HCT116 (cell line): ENCODE results near the gene TENT4A. TPM values are rescaled to one million over a fixed set of nuclear protein-coding genes. Genes with fewer than 3 reads are reported as not detected.

Experiments
- ATAC-seq: fragments of 200-7000 bp; cut with Tn5 transposase; 2 replicates; pipeline ENCODE4 v1.9.1; 2020; ENCODE audit warnings: mild to moderate bottlenecking, moderate library complexity
- BruUV-seq: library from RNA; stranded (reverse); fragments of 400-500 nt; replicated peaks from 2 replicates; lab custom pipeline; 2021; lab: Mats Ljungman, UMichigan
- CTCF ChIA-PET: fragments of 300-600 bp; sonication (Branson Sonifier 250); formaldehyde crosslinking; loops from one replicate; lab custom pipeline; 2021; ENCODE audit warnings: antibody characterized with exemption; lab: Charles Lee
- POLR2A ChIA-PET: fragments of 300-600, 350-600 bp; sonication (Branson Sonifier 250); formaldehyde crosslinking; loops from one replicate; lab custom pipeline; 2021; ENCODE audit warnings: antibody characterized with exemption; lab: Charles Lee
- RAD21 ChIA-PET, 2 experiments: fragments of 300-600 bp; sonication (Branson Sonifier 250); formaldehyde crosslinking; loops; one replicate each; lab custom pipeline; 2023; ENCODE audit warnings: low total read pairs in 2 of 2; ENCODE audit not compliant: uncharacterized antibody in 2 of 2, unreplicated experiment in 2 of 2, low non-redundant PET in 1 of 2; lab: Charles Lee
- DNase-seq: peaks from one replicate; pipeline ENCODE4 v3.0.0-alpha.2; 2010; ENCODE audit warnings: low read depth, low spot score
- H2AFZ ChIP-seq: fragments of 200-600 bp; shearing (Covaris generic), sonication (generic); 2 replicates; pipeline ENCODE4 v1.6.1; 2017; ENCODE audit warnings: low read depth, mixed run types, mixed read lengths, antibody characterized with exemption, low read length; ENCODE audit not compliant: poor library complexity, severe bottlenecking
- H3K27ac ChIP-seq: 2 replicates; pipeline ENCODE4 v1.5.1; 2012; ENCODE audit warnings: low read depth, low read length
- H3K27me3 ChIP-seq: fragments of 200-600 bp; sonication (generic); 2 replicates; pipeline ENCODE4 v1.6.1; 2016; ENCODE audit warnings: mixed run types, low read length, mixed read lengths; ENCODE audit not compliant: insufficient read depth
- H3K36me3 ChIP-seq, 2 experiments: fragments of 200-500 bp in 1 of 2; fragments of 200-600 bp in 1 of 2; sonication (Bioruptor generic) in 1 of 2; sonication (generic) in 1 of 2; 2 replicates each; pipeline versions ENCODE4 v1.5.1 to v1.6.1; 2014 to 2016; ENCODE audit warnings: low read length in 2 of 2, inconsistent platforms in 1 of 2, mixed read lengths in 1 of 2, mixed run types in 1 of 2; ENCODE audit not compliant: insufficient read depth in 2 of 2, control insufficient read depth in 1 of 2
- H3K4me1 ChIP-seq, 2 experiments: fragments of 200-600 bp in 1 of 2; sonication (generic) in 1 of 2; 2 replicates each; pipeline versions ENCODE4 v1.5.1 to v1.6.1; 2012 to 2017; ENCODE audit warnings: low read length in 2 of 2, inconsistent platforms in 1 of 2, mild to moderate bottlenecking in 1 of 2, mixed read lengths in 1 of 2, mixed run types in 1 of 2, moderate library complexity in 1 of 2; ENCODE audit not compliant: insufficient read depth in 2 of 2, control insufficient read depth in 1 of 2
- H3K4me2 ChIP-seq: fragments of 200-600 bp; sonication (generic); 2 replicates; pipeline ENCODE4 v1.6.1; 2017; ENCODE audit warnings: mixed run types, low read length, mixed read lengths
- H3K4me3 ChIP-seq, 2 experiments: fragments of 200-600 bp in 1 of 2; sonication (generic) in 1 of 2; replicated peaks in 1 of 2; 2 replicates each; pipeline ENCODE4 v1.5.1; 2011 to 2016; ENCODE audit warnings: low read length in 2 of 2, control low read depth in 1 of 2, low read depth in 1 of 2, mild to moderate bottlenecking in 1 of 2, mixed read lengths in 1 of 2, mixed run types in 1 of 2
- H3K79me2 ChIP-seq: fragments of 200-600 bp; sonication (generic); 2 replicates; pipeline ENCODE4 v1.6.1; 2017; ENCODE audit warnings: mild to moderate bottlenecking, mixed run types, low read length, moderate library complexity, mixed read lengths; ENCODE audit not compliant: insufficient read depth
- H3K9ac ChIP-seq: fragments of 200-600 bp; sonication (generic); 2 replicates; pipeline ENCODE4 v1.6.1; 2016; ENCODE audit warnings: low read length, mixed read lengths
- H3K9me2 ChIP-seq: fragments of 200-600 bp; sonication (generic), shearing (Covaris generic); 2 replicates; pipeline ENCODE4 v1.6.1; 2017; ENCODE audit warnings: mixed run types, mild to moderate bottlenecking, moderate library complexity; ENCODE audit not compliant: insufficient read depth
- H3K9me3 ChIP-seq, 2 experiments: fragments of 200-500 bp in 1 of 2; fragments of 200-600 bp in 1 of 2; sonication (Bioruptor generic) in 1 of 2; sonication (generic) in 1 of 2; 2 replicates each; pipeline ENCODE4 v1.6.1; 2014 to 2017; ENCODE audit warnings: low read length in 2 of 2, mixed read lengths in 2 of 2, inconsistent platforms in 1 of 2, low read depth in 1 of 2, mild to moderate bottlenecking in 1 of 2, mixed run types in 1 of 2, moderate library complexity in 1 of 2; ENCODE audit not compliant: control insufficient read depth in 1 of 2, insufficient read depth in 1 of 2
- H4K20me1 ChIP-seq: fragments of 200-600 bp; sonication (generic), shearing (Covaris generic); 2 replicates; pipeline ENCODE4 v1.6.1; 2017; ENCODE audit warnings: mixed run types, mild to moderate bottlenecking, moderate library complexity; ENCODE audit not compliant: insufficient read depth
- CEBPB ChIP-seq: IDR thresholded peaks from 2 replicates; pipeline ENCODE4 v1.6.1; 2012; ENCODE audit warnings: low read depth
- EGR1 ChIP-seq: IDR thresholded peaks from 2 replicates; pipeline ENCODE4 v1.6.1; 2012; ENCODE audit warnings: low read depth
- EZH2phosphoT487 ChIP-seq: fragments of 200-600 bp; IDR thresholded peaks from 2 replicates; pipeline ENCODE4 v1.6.1; 2018; ENCODE audit warnings: antibody characterized with exemption, borderline replicate concordance
- FOSL1 ChIP-seq: IDR thresholded peaks from 2 replicates; pipeline ENCODE4 v1.6.1; 2012; ENCODE audit warnings: low read depth
- SP1 ChIP-seq: IDR thresholded peaks from 2 replicates; pipeline ENCODE4 v1.6.1; 2012; ENCODE audit warnings: low read depth
- YY1 ChIP-seq: IDR thresholded peaks from 2 replicates; pipeline ENCODE4 v1.6.1; 2011; ENCODE audit warnings: low read length, low read depth, moderate library complexity, mild to moderate bottlenecking; ENCODE audit not compliant: insufficient replicate concordance; ENCODE audit errors: extremely low read depth
- ZFX ChIP-seq: fragments of 450-650 bp; IDR thresholded peaks from 2 replicates; pipeline ENCODE4 v1.6.1; 2017
- ZNF274 ChIP-seq: fragments of 200-500 bp; sonication (Bioruptor generic); IDR thresholded peaks from 2 replicates; pipeline ENCODE4 v1.6.1; 2014; ENCODE audit warnings: mild to moderate bottlenecking, low read depth, low read length, inconsistent platforms
- intact Hi-C: fragments of 100-400 bp; cut with micrococcal nuclease; formaldehyde crosslinking; loops from 2 replicates; pipeline ENCODE4 v1.10.0; 2022
- total RNA-seq: library from RNA; stranded (reverse); gene quantifications from one replicate; pipeline ENCODE4 v1.2.1, GENCODE V29; 2021; ENCODE audit not compliant: unreplicated experiment
- TF ChIP-seq, protein P1 (sequence below): IDR thresholded peaks from 2 replicates; pipeline ENCODE4 v1.6.1; 2012
- TF ChIP-seq, protein P2 (sequence below), 3 experiments: fragments of 200-600 bp in 1 of 3; sonication (generic) in 1 of 3; IDR thresholded peaks in 2 of 3; conservative IDR thresholded peaks in 1 of 3; 2 replicates each; pipeline ENCODE4 v1.5.1; 2012 to 2017; ENCODE audit warnings: low read depth in 2 of 3, low read length in 2 of 3, antibody characterized with exemption in 1 of 3, borderline replicate concordance in 1 of 3, control low read depth in 1 of 3, mild to moderate bottlenecking in 1 of 3, mixed read lengths in 1 of 3, mixed run types in 1 of 3, moderate library complexity in 1 of 3; ENCODE audit not compliant: insufficient read depth in 1 of 3

The TENT4A gene
- total RNA-seq, 1 experiment from 2014 or later, result 39.8 TPM

DNA sequence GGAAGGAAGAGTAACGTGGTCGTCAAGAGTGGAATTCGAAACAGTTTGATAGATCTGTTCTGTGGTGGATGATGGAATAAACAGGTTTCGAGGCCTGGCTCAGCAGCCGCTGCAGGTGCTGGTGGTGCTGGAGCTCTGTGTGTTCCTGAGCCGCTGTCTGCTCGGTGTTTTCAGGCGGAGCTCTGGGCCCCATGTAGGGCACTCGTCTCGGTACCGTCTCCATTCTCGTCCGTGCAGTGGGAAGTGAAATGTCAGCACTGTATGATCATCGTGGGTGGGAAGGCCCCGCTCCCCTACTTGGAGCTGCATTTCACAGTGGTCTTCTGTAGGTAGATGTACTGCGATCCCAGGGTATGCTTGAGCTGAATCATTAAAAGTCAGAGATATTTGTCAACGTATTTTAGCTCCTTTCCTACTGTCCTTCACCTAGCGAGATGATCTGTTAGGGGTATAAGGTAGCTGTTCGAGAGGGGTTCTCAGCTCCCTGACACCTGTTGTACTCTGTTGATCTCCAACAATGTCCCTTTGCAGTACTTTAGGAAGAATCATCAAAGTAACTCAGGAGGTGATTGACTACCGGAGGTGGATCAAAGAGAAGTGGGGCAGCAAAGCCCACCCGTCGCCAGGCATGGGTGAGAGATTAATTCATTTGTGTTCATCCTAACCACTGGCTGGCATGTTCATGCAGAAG lies 35.9 kb downstream of the TENT4A start:
- H3K4me1 ChIP-seq, result no peaks in the 10 kb centered on the region
- no peaks in the 10 kb centered on the region for H3K27me3 ChIP-seq
- H3K27ac ChIP-seq, result no peak overlapping the region
- no peaks in the 10 kb centered on the region for H3K9me2 ChIP-seq
- no peak overlapping the region for H3K9ac ChIP-seq
- peaks cover 70% of the 10 kb centered on the region for H3K79me2 ChIP-seq
- H3K9me3 ChIP-seq, result no peaks in the 10 kb centered on the region
- no peak for ATAC-seq
- no peak overlapping the region for H3K4me2 ChIP-seq
- DNase-seq, result no peak
- no peak overlapping the region for H2AFZ ChIP-seq
- RAD21 ChIA-PET, result no interaction called here
- POLR2A ChIA-PET, result no interaction called here
- CTCF ChIA-PET, result no interaction called here
- no peak for TF ChIP-seq SP1
- no peak for TF ChIP-seq FOSL1
- TF ChIP-seq, protein P1, sequence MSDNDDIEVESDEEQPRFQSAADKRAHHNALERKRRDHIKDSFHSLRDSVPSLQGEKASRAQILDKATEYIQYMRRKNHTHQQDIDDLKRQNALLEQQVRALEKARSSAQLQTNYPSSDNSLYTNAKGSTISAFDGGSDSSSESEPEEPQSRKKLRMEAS, result no peak
- TF ChIP-seq EGR1, result no peak
- no peak for TF ChIP-seq EZH2phosphoT487
- no peak for TF ChIP-seq ZFX
- TF ChIP-seq ZNF274, result no peak
- no peak for TF ChIP-seq CEBPB
- TF ChIP-seq YY1, result no peak
- TF ChIP-seq, protein P2, sequence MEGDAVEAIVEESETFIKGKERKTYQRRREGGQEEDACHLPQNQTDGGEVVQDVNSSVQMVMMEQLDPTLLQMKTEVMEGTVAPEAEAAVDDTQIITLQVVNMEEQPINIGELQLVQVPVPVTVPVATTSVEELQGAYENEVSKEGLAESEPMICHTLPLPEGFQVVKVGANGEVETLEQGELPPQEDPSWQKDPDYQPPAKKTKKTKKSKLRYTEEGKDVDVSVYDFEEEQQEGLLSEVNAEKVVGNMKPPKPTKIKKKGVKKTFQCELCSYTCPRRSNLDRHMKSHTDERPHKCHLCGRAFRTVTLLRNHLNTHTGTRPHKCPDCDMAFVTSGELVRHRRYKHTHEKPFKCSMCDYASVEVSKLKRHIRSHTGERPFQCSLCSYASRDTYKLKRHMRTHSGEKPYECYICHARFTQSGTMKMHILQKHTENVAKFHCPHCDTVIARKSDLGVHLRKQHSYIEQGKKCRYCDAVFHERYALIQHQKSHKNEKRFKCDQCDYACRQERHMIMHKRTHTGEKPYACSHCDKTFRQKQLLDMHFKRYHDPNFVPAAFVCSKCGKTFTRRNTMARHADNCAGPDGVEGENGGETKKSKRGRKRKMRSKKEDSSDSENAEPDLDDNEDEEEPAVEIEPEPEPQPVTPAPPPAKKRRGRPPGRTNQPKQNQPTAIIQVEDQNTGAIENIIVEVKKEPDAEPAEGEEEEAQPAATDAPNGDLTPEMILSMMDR (IDR thresholded peaks at IDR 0.05 in 2 of 3, conservative IDR thresholded peaks at IDR 0.05 in 1 of 3; ENCODE audit: borderline replicate concordance in 1 of 3, insufficient read depth in 1 of 3, low read depth in 2 of 3, low read length in 2 of 3), result no peak
- intact Hi-C loops, result loop anchor here (10.0 kb wide), 1 partner anchor 374 kb away; the partner anchor contains the start of gene MED10
- peaks cover 14% of the 10 kb centered on the region for H4K20me1 ChIP-seq
- H3K4me3 ChIP-seq, result no peak overlapping the region
- peaks cover 64 to 74% of the 10 kb centered on the region in 2 experiments for H3K36me3 ChIP-seq
- BruUV-seq, result no TSS peak
